ENCODE measurements around the gene PDZK1IP1.
"Not testable (repeated sequence)": the region's sequence is repeated elsewhere in the genome, so short reads cannot be mapped to it uniquely, and the experiment has no call there.

PDZK1IP1 gene

GRCh38 chr1:47147047-47147785 is 42.6 kb downstream of the PDZK1IP1 start:
- Histone ChIP-seq H3K4me2 (ENCODE audit: insufficient read depth, low read length) (no peak overlapping the region), H3K9ac (ENCODE audit: low read depth, low read length) (no peak overlapping the region), H4K20me1 (ENCODE audit: insufficient read depth, low read length) (no peaks in the 10 kb centered on the region), H3K36me3 (ENCODE audit: insufficient read depth, low read length) (no peaks in the 10 kb centered on the region), H3K9me3 (ENCODE audit: insufficient read depth, low read length, severe bottlenecking) (no peaks in the 10 kb centered on the region), H3K27me3 (ENCODE audit: insufficient read depth, low read length, poor library complexity) (no peaks in the 10 kb centered on the region), H3K27ac (ENCODE audit: low read length) (no peak overlapping the region), H3K4me3 (ENCODE audit: low read depth in 1 of 2, low read length in 2 of 2) (no peak overlapping the region), H3K4me1 (ENCODE audit: insufficient read depth, low read length) (no peaks in the 10 kb centered on the region), H2AFZ (ENCODE audit: low read depth, low read length) (no peak overlapping the region), H3K79me2 (ENCODE audit: insufficient read depth, low read length) (no peaks in the 10 kb centered on the region)
- DNase-seq (no peak), ATAC-seq (ENCODE audit: insufficient read depth, low read depth) (no peak)
- TF ChIP-seq EZH2 (IDR thresholded peaks at IDR 0.05; ENCODE audit: borderline replicate concordance, low read depth, low read length, severe bottlenecking) = no peak
- TF ChIP-seq CTCF (IDR thresholded peaks at IDR 0.05; ENCODE audit: borderline replicate concordance, extremely low read depth, low read length, poor library complexity, severe bottlenecking) = no peak

- not testable (repeated sequence) for H3K9ac ChIP-seq (ENCODE audit: low read depth, low read length); H3K27me3 ChIP-seq (ENCODE audit: insufficient read depth, low read length, poor library complexity); H3K79me2 ChIP-seq (ENCODE audit: insufficient read depth, low read length); H4K20me1 ChIP-seq (ENCODE audit: insufficient read depth, low read length); H2AFZ ChIP-seq (ENCODE audit: low read depth, low read length); H3K4me3 ChIP-seq (ENCODE audit: low read depth in 1 of 2, low read length in 2 of 2); H3K9me3 ChIP-seq (ENCODE audit: insufficient read depth, low read length, severe bottlenecking); ATAC-seq (ENCODE audit: insufficient read depth, low read depth); H3K36me3 ChIP-seq (ENCODE audit: insufficient read depth, low read length); DNase-seq; H3K4me2 ChIP-seq (ENCODE audit: insufficient read depth, low read length); H3K4me1 ChIP-seq (ENCODE audit: insufficient read depth, low read length); H3K27ac ChIP-seq (ENCODE audit: low read length)
Observed at GRCh38 chr1:47146495-47146894, 43.3 kb downstream of the PDZK1IP1 start.

GRCh38 chr1:47143654-47144053 is 46.2 kb downstream of the PDZK1IP1 start:
- H3K27me3 ChIP-seq (ENCODE audit: insufficient read depth, low read length, poor library complexity); H3K9ac ChIP-seq (ENCODE audit: low read depth, low read length); ATAC-seq (ENCODE audit: insufficient read depth, low read depth); H3K27ac ChIP-seq (ENCODE audit: low read length); H3K4me2 ChIP-seq (ENCODE audit: insufficient read depth, low read length); H3K4me3 ChIP-seq (ENCODE audit: low read depth in 1 of 2, low read length in 2 of 2); H3K79me2 ChIP-seq (ENCODE audit: insufficient read depth, low read length); DNase-seq; H2AFZ ChIP-seq (ENCODE audit: low read depth, low read length); H3K36me3 ChIP-seq (ENCODE audit: insufficient read depth, low read length); H4K20me1 ChIP-seq (ENCODE audit: insufficient read depth, low read length); H3K4me1 ChIP-seq (ENCODE audit: insufficient read depth, low read length); H3K9me3 ChIP-seq (ENCODE audit: insufficient read depth, low read length, severe bottlenecking): not testable (repeated sequence)
- peak; percentile 49 for TF ChIP-seq CTCF (IDR thresholded peaks at IDR 0.05; ENCODE audit: borderline replicate concordance, extremely low read depth, low read length, poor library complexity, severe bottlenecking)

GRCh38 chr1:47140358-47140757 is 49.5 kb downstream of the PDZK1IP1 start:
- not testable (repeated sequence) for H3K79me2 ChIP-seq (ENCODE audit: insufficient read depth, low read length); H3K4me1 ChIP-seq (ENCODE audit: insufficient read depth, low read length); H3K27me3 ChIP-seq (ENCODE audit: insufficient read depth, low read length, poor library complexity); DNase-seq; ATAC-seq (ENCODE audit: insufficient read depth, low read depth); H3K36me3 ChIP-seq (ENCODE audit: insufficient read depth, low read length); H3K27ac ChIP-seq (ENCODE audit: low read length); H3K9me3 ChIP-seq (ENCODE audit: insufficient read depth, low read length, severe bottlenecking); H2AFZ ChIP-seq (ENCODE audit: low read depth, low read length); H3K4me2 ChIP-seq (ENCODE audit: insufficient read depth, low read length); H3K4me3 ChIP-seq (ENCODE audit: low read depth in 1 of 2, low read length in 2 of 2); H3K9ac ChIP-seq (ENCODE audit: low read depth, low read length); H4K20me1 ChIP-seq (ENCODE audit: insufficient read depth, low read length)

Measured in DND-41 (cell line).